K562 (cell line): Measurements from ENCODE around the gene UNC13C.

Experiments
- EZH2 ChIP-seq: IDR thresholded peaks from 2 replicates; pipeline ENCODE4 v1.6.1; 2012; ENCODE audit warnings: low read depth, mild to moderate bottlenecking, inconsistent platforms, low read length, borderline replicate concordance
- NFXL1 ChIP-seq: fragments of 450-650 bp; formaldehyde crosslinking; IDR thresholded peaks from 2 replicates; pipeline ENCODE4 v1.4.0; 2021; ENCODE audit warnings: mild to moderate bottlenecking
- SMARCC2 ChIP-seq: fragments of 450-650 bp; IDR thresholded peaks from 2 replicates; pipeline ENCODE4 v1.6.1; 2017; ENCODE audit warnings: antibody characterized with exemption, moderate library complexity, mild to moderate bottlenecking, low read depth
- TF ChIP-seq, protein P1 (sequence below), 3 experiments: IDR thresholded peaks in 2 of 3; conservative IDR thresholded peaks in 1 of 3; 2 replicates each; pipeline ENCODE4 v1.5.1; 2011 to 2012; ENCODE audit warnings: low read length in 3 of 3, mild to moderate bottlenecking in 3 of 3, control low read depth in 2 of 3, improper control_type of control experiment in 1 of 3, inconsistent platforms in 1 of 3, low read depth in 1 of 3, mixed read lengths in 1 of 3, moderate library complexity in 1 of 3; ENCODE audit not compliant: insufficient read depth in 2 of 3
- TF ChIP-seq, protein P2 (sequence below), 2 experiments: fragments of 450-650 bp; formaldehyde crosslinking in 1 of 2; IDR thresholded peaks; 2 replicates each; pipeline versions ENCODE4 v1.4.0 to v1.6.1; 2014 to 2020; ENCODE audit warnings: mild to moderate bottlenecking in 2 of 2, borderline replicate concordance in 1 of 2, low read depth in 1 of 2
- TF ChIP-seq, protein P3 (sequence below): fragments of 250-450 bp; sonication (Bioruptor Pico); IDR thresholded peaks from 2 replicates; pipeline ENCODE4 v1.8.0; 2021; ENCODE audit warnings: moderate library complexity, mild to moderate bottlenecking, inconsistent platforms

DNA sequence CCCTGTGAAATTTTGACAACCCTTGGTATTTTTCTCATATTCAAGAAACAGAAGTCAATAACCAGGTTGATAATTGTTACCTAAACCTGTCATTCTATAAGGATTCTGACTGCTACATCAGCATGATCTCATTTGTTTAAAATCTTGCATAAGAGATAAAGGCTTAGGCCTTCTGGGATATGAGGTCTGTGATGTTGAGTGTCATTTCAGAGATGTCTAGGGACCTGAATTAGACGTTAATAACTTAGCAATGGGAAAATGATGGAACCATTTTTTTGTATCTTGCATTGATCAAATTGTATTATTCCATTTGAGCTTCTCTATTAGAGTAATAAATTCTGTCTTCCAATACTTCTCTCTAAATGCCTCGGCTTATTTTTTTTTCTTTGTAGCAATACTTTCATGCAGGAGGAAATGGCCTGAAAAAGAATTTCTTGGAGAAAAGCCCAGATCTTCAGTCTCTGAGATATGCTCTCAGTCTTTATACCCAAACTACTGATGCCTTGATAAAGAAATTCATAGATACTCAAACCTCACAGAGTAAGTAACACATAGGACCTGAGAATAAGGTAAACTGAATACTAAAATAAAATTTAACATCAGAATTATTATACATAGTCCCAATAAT lies 589.3 kb downstream of the UNC13C start:
- TF ChIP-seq, protein P1, sequence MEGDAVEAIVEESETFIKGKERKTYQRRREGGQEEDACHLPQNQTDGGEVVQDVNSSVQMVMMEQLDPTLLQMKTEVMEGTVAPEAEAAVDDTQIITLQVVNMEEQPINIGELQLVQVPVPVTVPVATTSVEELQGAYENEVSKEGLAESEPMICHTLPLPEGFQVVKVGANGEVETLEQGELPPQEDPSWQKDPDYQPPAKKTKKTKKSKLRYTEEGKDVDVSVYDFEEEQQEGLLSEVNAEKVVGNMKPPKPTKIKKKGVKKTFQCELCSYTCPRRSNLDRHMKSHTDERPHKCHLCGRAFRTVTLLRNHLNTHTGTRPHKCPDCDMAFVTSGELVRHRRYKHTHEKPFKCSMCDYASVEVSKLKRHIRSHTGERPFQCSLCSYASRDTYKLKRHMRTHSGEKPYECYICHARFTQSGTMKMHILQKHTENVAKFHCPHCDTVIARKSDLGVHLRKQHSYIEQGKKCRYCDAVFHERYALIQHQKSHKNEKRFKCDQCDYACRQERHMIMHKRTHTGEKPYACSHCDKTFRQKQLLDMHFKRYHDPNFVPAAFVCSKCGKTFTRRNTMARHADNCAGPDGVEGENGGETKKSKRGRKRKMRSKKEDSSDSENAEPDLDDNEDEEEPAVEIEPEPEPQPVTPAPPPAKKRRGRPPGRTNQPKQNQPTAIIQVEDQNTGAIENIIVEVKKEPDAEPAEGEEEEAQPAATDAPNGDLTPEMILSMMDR (IDR thresholded peaks at IDR 0.05 in 2 of 3, conservative IDR thresholded peaks at IDR 0.05 in 1 of 3; ENCODE audit: insufficient read depth in 2 of 3, low read depth in 1 of 3, low read length in 3 of 3) = no peak
- TF ChIP-seq EZH2 (no peak), SMARCC2 (no peak), NFXL1 (no peak)
- TF ChIP-seq, protein P2, sequence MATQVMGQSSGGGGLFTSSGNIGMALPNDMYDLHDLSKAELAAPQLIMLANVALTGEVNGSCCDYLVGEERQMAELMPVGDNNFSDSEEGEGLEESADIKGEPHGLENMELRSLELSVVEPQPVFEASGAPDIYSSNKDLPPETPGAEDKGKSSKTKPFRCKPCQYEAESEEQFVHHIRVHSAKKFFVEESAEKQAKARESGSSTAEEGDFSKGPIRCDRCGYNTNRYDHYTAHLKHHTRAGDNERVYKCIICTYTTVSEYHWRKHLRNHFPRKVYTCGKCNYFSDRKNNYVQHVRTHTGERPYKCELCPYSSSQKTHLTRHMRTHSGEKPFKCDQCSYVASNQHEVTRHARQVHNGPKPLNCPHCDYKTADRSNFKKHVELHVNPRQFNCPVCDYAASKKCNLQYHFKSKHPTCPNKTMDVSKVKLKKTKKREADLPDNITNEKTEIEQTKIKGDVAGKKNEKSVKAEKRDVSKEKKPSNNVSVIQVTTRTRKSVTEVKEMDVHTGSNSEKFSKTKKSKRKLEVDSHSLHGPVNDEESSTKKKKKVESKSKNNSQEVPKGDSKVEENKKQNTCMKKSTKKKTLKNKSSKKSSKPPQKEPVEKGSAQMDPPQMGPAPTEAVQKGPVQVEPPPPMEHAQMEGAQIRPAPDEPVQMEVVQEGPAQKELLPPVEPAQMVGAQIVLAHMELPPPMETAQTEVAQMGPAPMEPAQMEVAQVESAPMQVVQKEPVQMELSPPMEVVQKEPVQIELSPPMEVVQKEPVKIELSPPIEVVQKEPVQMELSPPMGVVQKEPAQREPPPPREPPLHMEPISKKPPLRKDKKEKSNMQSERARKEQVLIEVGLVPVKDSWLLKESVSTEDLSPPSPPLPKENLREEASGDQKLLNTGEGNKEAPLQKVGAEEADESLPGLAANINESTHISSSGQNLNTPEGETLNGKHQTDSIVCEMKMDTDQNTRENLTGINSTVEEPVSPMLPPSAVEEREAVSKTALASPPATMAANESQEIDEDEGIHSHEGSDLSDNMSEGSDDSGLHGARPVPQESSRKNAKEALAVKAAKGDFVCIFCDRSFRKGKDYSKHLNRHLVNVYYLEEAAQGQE (IDR thresholded peaks at IDR 0.05; ENCODE audit: borderline replicate concordance) = no peak
- TF ChIP-seq, protein P2 (CRISPR knock-in tag; IDR thresholded peaks at IDR 0.05; ENCODE audit: low read depth) = no peak
- TF ChIP-seq, protein P3, sequence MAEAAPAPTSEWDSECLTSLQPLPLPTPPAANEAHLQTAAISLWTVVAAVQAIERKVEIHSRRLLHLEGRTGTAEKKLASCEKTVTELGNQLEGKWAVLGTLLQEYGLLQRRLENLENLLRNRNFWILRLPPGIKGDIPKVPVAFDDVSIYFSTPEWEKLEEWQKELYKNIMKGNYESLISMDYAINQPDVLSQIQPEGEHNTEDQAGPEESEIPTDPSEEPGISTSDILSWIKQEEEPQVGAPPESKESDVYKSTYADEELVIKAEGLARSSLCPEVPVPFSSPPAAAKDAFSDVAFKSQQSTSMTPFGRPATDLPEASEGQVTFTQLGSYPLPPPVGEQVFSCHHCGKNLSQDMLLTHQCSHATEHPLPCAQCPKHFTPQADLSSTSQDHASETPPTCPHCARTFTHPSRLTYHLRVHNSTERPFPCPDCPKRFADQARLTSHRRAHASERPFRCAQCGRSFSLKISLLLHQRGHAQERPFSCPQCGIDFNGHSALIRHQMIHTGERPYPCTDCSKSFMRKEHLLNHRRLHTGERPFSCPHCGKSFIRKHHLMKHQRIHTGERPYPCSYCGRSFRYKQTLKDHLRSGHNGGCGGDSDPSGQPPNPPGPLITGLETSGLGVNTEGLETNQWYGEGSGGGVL = no peak
